Thoracic aorta (tissue), 2 donors: Measurements from ENCODE around the gene GPC6. TPM values are rescaled to one million over a fixed set of nuclear protein-coding genes. Genes with fewer than 3 reads are reported as not detected.

Source experiments
- ATAC-seq: fragments of 150-250 bp; one replicate; pipeline ENCODE4 v1.8.0; 2017; ENCODE audit warnings: low read depth; ENCODE audit not compliant: insufficient number of reproducible peaks, low FRiP score
- DNase-seq: peaks from one replicate; pipeline ENCODE4 v3.0.0-alpha.2; 2020; ENCODE audit warnings: low spot score
- H3K27ac ChIP-seq, 2 donors: fragments of 200-600 bp; sonication (generic); 1 replicate in 1 of 2; 2 replicates in 1 of 2; pipeline ENCODE4 v1.5.1; 2016; ENCODE audit warnings: mild to moderate bottlenecking in 2 of 2, moderate library complexity in 2 of 2
- H3K27me3 ChIP-seq: fragments of 200-600 bp; sonication (generic); replicated peaks from 2 replicates; pipeline ENCODE4 v1.6.0; 2016; ENCODE audit warnings: mild to moderate bottlenecking; ENCODE audit not compliant: insufficient read depth
- H3K36me3 ChIP-seq: fragments of 200-600 bp; sonication (generic); one replicate; pipeline ENCODE4 v1.5.1; 2016
- H3K4me1 ChIP-seq, 2 donors: fragments of 200-600 bp; sonication (generic); 1 replicate in 1 of 2; 2 replicates in 1 of 2; pipeline versions ENCODE4 v1.5.1 to v1.6.0; 2016; ENCODE audit warnings: low read depth in 2 of 2, mild to moderate bottlenecking in 1 of 2; ENCODE audit not compliant: control insufficient read depth in 1 of 2
- H3K4me3 ChIP-seq: fragments of 200-600 bp; sonication (generic); 2 replicates; pipeline ENCODE4 v1.5.1; 2016; ENCODE audit warnings: mild to moderate bottlenecking
- H3K9me3 ChIP-seq: fragments of 200-600 bp; sonication (generic); 2 replicates; pipeline ENCODE4 v1.5.1; 2016
- total RNA-seq, 2 donors: library from RNA; depleted of rRNA; stranded (reverse); fragments of >200 nt; gene quantifications; one replicate each; pipeline versions ENCODE4 v1.1.0 to v1.2.3, GENCODE V29; 2016
- TF ChIP-seq, protein P1 (sequence below): fragments of 200-600 bp; sonication (generic); IDR thresholded peaks from one replicate; pipeline ENCODE4 v1.5.1; 2019; ENCODE audit warnings: antibody characterized with exemption

The GPC6 gene
- total RNA-seq, 2 donors from 2014 or later: 34.9 to 56.4 TPM

DNA sequence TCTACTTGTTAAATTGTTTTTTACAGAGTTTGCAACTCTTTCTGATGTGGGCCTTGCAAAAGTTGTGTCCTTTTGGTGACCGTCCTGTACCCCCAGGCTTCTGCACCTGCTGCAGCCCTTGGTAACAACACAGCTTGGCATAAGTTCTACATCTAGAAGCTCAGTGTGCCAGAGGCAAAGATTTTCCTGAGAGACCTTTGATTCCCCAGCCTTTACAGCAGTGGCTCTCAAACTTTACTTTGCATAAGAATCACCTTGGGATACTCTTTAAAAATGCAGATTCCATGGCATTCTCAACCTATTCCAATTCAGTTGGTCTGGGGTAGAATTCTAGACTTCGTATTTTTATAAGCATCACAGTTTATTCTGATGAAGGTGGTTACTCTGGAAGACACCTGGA is 991.9 kb downstream of the GPC6 start:
- H3K27me3 ChIP-seq: no peaks in the 10 kb centered on the region
- ATAC-seq (no peak), DNase-seq (no peak)
- H3K36me3 ChIP-seq: no peaks in the 10 kb centered on the region
- H3K4me3 ChIP-seq: no peak overlapping the region
- H3K27ac ChIP-seq: no peak overlapping the region
- no peaks in the 10 kb centered on the region for H3K9me3 ChIP-seq
- H3K4me1 ChIP-seq: no peaks in the 10 kb centered on the region
- TF ChIP-seq, protein P1, sequence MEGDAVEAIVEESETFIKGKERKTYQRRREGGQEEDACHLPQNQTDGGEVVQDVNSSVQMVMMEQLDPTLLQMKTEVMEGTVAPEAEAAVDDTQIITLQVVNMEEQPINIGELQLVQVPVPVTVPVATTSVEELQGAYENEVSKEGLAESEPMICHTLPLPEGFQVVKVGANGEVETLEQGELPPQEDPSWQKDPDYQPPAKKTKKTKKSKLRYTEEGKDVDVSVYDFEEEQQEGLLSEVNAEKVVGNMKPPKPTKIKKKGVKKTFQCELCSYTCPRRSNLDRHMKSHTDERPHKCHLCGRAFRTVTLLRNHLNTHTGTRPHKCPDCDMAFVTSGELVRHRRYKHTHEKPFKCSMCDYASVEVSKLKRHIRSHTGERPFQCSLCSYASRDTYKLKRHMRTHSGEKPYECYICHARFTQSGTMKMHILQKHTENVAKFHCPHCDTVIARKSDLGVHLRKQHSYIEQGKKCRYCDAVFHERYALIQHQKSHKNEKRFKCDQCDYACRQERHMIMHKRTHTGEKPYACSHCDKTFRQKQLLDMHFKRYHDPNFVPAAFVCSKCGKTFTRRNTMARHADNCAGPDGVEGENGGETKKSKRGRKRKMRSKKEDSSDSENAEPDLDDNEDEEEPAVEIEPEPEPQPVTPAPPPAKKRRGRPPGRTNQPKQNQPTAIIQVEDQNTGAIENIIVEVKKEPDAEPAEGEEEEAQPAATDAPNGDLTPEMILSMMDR: no peak

DNA sequence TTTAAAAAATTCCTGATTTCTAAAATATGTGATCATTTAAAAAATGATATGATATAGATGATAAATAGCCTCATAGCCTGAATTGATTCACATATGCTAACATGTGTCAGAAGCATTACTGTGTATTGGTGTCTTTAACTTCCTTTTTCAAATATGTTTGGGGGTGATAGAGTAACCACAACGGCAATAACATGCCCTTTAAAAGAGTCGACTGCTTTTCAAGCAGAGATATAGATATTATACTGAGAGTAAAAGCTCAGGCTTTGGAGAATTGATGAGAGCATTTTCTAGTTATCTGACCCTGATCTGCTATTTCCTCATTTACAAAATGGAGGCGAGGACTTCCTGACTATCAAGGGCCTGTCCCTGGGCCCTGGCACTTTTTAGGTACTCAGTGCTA is 992.3 kb downstream of the GPC6 start:
- H3K27ac ChIP-seq: no peak overlapping the region
- H3K4me1 ChIP-seq: no peaks in the 10 kb centered on the region
- TF ChIP-seq, protein P1: no peak
- H3K27me3 ChIP-seq: no peaks in the 10 kb centered on the region
- ATAC-seq: no peak
- H3K36me3 ChIP-seq: no peaks in the 10 kb centered on the region
- no peaks in the 10 kb centered on the region for H3K9me3 ChIP-seq
- DNase-seq: no peak
- no peak overlapping the region for H3K4me3 ChIP-seq

DNA sequence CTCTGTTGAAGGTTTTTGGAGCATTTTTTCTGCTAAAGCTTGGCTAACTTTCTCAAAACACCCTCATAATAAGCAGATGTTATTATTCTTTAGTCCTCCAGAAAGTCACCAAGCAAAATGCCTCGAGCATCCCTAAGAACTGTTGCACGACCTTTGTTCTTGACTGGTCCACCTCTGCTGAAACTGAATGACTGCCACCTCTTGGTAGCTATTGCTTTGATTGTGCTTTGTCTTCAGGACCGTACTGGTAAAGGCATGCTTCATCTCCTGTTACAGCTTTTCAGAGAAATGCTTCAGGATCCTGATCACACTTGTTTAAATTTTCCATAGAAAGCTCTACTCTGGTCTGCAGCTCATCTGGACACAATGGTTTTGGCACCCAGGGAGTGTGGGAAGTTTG is 998.1 kb downstream of the GPC6 start:
- H3K27ac ChIP-seq: no peak overlapping the region
- ATAC-seq: no peak

DNA sequence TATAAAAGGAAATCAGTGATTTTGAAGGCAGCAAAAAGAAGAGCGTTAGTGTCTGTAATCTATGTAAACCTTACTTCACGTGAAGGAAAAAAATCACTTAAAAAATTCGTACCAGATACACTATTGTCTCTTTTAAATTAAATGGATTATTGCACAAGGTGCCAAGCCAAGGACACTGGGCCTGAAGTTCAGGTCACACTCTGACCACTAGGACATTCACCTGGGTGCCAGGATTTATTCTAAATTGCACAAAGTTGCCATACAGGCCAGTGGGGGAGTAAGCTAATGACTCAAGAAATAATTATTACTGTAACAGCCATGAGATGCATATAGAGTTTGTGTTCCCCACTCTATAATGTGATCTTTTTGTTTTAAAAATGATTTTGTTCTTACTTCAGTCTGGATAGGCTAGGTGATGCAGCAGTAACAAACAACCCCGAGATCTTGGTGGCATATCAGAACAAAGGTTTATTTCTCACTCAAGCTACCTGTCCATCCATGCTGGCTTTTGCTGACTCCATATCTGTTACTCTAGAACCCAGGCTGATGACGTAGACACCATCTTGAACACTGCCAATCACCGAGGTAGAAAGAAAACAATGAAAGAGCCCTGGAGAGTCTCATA is 1000.8 kb downstream of the GPC6 start:
- TF ChIP-seq, protein P1: no peak
- Histone ChIP-seq H3K9me3 (no peaks in the 10 kb centered on the region), H3K4me3 (no peak overlapping the region), H3K4me1 (no peaks in the 10 kb centered on the region), H3K27ac (no peak overlapping the region), H3K36me3 (no peaks in the 10 kb centered on the region), H3K27me3 (no peaks in the 10 kb centered on the region)
- no peak for ATAC-seq
- DNase-seq: no peak

More for the DNA sequence above, 998.1 kb downstream of the GPC6 start:
- no peaks in the 10 kb centered on the region for H3K4me1 ChIP-seq
- no peaks in the 10 kb centered on the region for H3K27me3 ChIP-seq
- H3K36me3 ChIP-seq: no peaks in the 10 kb centered on the region
- TF ChIP-seq, protein P1: no peak
- no peak overlapping the region for H3K4me3 ChIP-seq
- no peaks in the 10 kb centered on the region for H3K9me3 ChIP-seq
- DNase-seq: no peak

DNA sequence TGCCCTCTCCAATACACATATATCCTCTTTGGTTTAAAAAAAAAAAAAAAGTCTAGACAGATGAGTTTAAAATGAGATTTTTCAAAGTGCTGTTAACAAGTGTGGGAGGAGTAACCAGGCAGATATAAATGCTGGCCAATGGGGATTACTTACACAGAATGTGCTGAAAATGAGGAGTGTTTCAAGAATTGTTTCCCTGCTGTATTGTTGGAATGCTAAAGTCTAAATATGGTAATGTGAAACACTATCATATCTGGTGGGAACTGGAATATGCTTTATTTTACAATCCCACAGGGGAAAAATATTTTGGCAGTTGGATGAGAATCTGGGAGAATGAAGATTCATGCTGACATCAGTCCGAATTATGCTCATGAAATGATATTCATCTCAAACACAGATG is 1002.2 kb downstream of the GPC6 start:
- Histone ChIP-seq H3K9me3 (no peaks in the 10 kb centered on the region), H3K4me3 (no peak overlapping the region), H3K27me3 (no peaks in the 10 kb centered on the region), H3K27ac (no peak overlapping the region), H3K36me3 (no peaks in the 10 kb centered on the region), H3K4me1 (no peaks in the 10 kb centered on the region)
- TF ChIP-seq, protein P1: no peak
- ATAC-seq (no peak), DNase-seq (no peak)
